Brain microvascular endothelial cell (primary cell): ENCODE data around the gene STRA6.

ENCODE experiments used
- DNase-seq: peaks from one replicate; pipeline ENCODE4 v3.0.0-alpha.2; 2020
- H3K27ac ChIP-seq: fragments of 250-450 bp; sonication (Bioruptor Pico); 2 replicates; pipeline ENCODE4 v1.5.1; 2020; ENCODE audit warnings: mild to moderate bottlenecking, moderate library complexity
- H3K27me3 ChIP-seq: fragments of 250-450 bp; sonication (Bioruptor Pico); replicated peaks from 2 replicates; pipeline ENCODE4 v1.5.1; 2020; ENCODE audit warnings: mild to moderate bottlenecking
- H3K36me3 ChIP-seq: fragments of 250-450 bp; sonication (Bioruptor Pico); replicated peaks from 2 replicates; pipeline ENCODE4 v1.5.1; 2020; ENCODE audit warnings: mild to moderate bottlenecking
- H3K4me3 ChIP-seq: 2 replicates; pipeline ENCODE4 v1.5.1; 2011; ENCODE audit warnings: low read depth, mild to moderate bottlenecking, control low read depth, low read length, moderate library complexity
- in situ Hi-C: cut with HindIII; loops from 2 replicates; pipeline ENCODE4 v1.10.0; 2017; ENCODE audit warnings: low sequenced_read_pairs, low pct_ligation_motif_present
- TF ChIP-seq, protein P1 (sequence below): IDR thresholded peaks from 2 replicates; pipeline ENCODE4 v1.5.1; 2011; ENCODE audit warnings: low read depth, mild to moderate bottlenecking, moderate library complexity, low read length, control low read depth, inconsistent platforms; ENCODE audit errors: missing control alignments

Gene STRA6

GRCh38 chr15:74244822-74245341, 42.3 kb upstream of the STRA6 start:
- in situ Hi-C loops, result no loop called here
- H3K27me3 ChIP-seq, result no peaks in the 10 kb centered on the region
- TF ChIP-seq, protein P1, sequence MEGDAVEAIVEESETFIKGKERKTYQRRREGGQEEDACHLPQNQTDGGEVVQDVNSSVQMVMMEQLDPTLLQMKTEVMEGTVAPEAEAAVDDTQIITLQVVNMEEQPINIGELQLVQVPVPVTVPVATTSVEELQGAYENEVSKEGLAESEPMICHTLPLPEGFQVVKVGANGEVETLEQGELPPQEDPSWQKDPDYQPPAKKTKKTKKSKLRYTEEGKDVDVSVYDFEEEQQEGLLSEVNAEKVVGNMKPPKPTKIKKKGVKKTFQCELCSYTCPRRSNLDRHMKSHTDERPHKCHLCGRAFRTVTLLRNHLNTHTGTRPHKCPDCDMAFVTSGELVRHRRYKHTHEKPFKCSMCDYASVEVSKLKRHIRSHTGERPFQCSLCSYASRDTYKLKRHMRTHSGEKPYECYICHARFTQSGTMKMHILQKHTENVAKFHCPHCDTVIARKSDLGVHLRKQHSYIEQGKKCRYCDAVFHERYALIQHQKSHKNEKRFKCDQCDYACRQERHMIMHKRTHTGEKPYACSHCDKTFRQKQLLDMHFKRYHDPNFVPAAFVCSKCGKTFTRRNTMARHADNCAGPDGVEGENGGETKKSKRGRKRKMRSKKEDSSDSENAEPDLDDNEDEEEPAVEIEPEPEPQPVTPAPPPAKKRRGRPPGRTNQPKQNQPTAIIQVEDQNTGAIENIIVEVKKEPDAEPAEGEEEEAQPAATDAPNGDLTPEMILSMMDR, result no peak

GRCh38 chr15:74243431-74243830, 40.8 kb upstream of the STRA6 start:
- TF ChIP-seq, protein P1, result no peak
- H3K36me3 ChIP-seq, result no peaks in the 10 kb centered on the region
- in situ Hi-C loops, result no loop called here
- no peak overlapping the region for H3K4me3 ChIP-seq
- no peak for DNase-seq
- H3K27me3 ChIP-seq, result no peaks in the 10 kb centered on the region
- H3K27ac ChIP-seq, result no peak overlapping the region

More at GRCh38 chr15:74244822-74245341, 42.3 kb upstream of the STRA6 start:
- no peaks in the 10 kb centered on the region for H3K36me3 ChIP-seq
- H3K27ac ChIP-seq, result no peak overlapping the region
- DNase-seq, result no peak
- no peak overlapping the region for H3K4me3 ChIP-seq

DNA sequence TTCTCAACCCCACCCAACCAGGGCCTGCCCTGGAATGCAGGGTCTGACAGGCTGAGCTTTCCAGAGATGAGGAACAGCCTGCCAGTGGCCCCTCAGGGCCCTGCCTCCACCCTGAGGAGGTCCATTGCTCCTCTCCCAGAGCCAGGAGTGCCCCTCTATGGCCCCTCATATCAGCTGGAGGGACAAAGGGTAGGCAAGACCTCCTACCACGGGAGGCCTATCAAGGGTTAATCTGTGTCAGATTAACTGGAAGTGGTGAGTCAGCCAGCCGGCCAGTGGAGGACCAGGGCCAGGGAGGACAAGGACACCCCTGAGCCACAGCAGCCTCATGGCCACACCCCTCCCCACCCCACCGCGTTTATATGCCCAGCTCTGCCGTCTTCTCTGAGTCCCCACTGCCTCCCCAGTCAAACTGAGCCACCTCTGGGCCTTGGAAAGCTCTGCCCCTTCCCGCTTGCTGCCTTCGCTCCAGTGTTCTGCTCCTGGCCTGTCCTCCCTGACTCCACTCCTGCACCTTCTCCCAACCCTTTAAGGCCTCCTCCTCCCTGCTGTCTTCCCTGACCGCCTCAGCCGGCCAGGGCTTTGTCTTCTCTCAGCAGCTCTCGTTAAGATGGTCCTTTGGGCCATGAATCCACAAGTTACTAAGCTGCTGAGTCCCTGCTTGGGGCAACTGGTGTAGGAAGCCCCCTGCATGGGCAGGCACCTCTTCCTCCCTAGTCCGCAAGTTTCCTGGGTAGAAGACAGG, 40.0 kb upstream of the STRA6 start:
- Histone ChIP-seq H3K27ac (no peak overlapping the region), H3K36me3 (no peaks in the 10 kb centered on the region), H3K4me3 (no peak overlapping the region), H3K27me3 (no peaks in the 10 kb centered on the region)
- TF ChIP-seq, protein P1, result no peak
- in situ Hi-C loops, result no loop called here
- DNase-seq, result peak; percentile 22

- in situ Hi-C loops, result no loop called here
- H3K27me3 ChIP-seq, result no peaks in the 10 kb centered on the region
Observed at GRCh38 chr15:74240897-74241614, 38.5 kb upstream of the STRA6 start.

GRCh38 chr15:74240002-74240568, 37.5 kb upstream of the STRA6 start:
- in situ Hi-C loops, result no loop called here
- peak; percentile 57 for DNase-seq
- TF ChIP-seq, protein P1, result peak; percentile 63
- no peaks in the 10 kb centered on the region for H3K36me3 ChIP-seq
- H3K27ac ChIP-seq, result no peak overlapping the region
- H3K27me3 ChIP-seq, result no peaks in the 10 kb centered on the region
- no peak overlapping the region for H3K4me3 ChIP-seq

More at GRCh38 chr15:74240897-74241614, 38.5 kb upstream of the STRA6 start:
- no peak for DNase-seq
- TF ChIP-seq, protein P1, result no peak
- no peak overlapping the region for H3K4me3 ChIP-seq
- no peak overlapping the region for H3K27ac ChIP-seq
- H3K36me3 ChIP-seq, result no peaks in the 10 kb centered on the region
